ENCODE measurements around the gene SLCO1C1.

GRCh38 chr12:20657496-20657895 lies 37.6 kb upstream of the SLCO1C1 start:
- no peak for TF ChIP-seq POLR2A (IDR thresholded peaks at IDR 0.05; ENCODE audit: low read depth)
- TF ChIP-seq, protein P1, sequence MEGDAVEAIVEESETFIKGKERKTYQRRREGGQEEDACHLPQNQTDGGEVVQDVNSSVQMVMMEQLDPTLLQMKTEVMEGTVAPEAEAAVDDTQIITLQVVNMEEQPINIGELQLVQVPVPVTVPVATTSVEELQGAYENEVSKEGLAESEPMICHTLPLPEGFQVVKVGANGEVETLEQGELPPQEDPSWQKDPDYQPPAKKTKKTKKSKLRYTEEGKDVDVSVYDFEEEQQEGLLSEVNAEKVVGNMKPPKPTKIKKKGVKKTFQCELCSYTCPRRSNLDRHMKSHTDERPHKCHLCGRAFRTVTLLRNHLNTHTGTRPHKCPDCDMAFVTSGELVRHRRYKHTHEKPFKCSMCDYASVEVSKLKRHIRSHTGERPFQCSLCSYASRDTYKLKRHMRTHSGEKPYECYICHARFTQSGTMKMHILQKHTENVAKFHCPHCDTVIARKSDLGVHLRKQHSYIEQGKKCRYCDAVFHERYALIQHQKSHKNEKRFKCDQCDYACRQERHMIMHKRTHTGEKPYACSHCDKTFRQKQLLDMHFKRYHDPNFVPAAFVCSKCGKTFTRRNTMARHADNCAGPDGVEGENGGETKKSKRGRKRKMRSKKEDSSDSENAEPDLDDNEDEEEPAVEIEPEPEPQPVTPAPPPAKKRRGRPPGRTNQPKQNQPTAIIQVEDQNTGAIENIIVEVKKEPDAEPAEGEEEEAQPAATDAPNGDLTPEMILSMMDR (IDR thresholded peaks at IDR 0.05): no peak
- no peak for TF ChIP-seq EP300 (IDR thresholded peaks at IDR 0.05)
- TF ChIP-seq POLR2AphosphoS5 (IDR thresholded peaks at IDR 0.05): no peak
